HG03060 (cell line): ENCODE data around the gene SPTBN1.
A peak's percentile ranks its signal among the peaks of the same experiment; 100 is the strongest.

Experiments used
- ATAC-seq: cut with Tn5 transposase; IDR thresholded peaks from one replicate; pipeline ENCODE4 v1.9.1; 2021; ENCODE audit warnings: low read depth, moderate number of reproducible peaks; ENCODE audit not compliant: unreplicated experiment

SPTBN1 gene

DNA sequence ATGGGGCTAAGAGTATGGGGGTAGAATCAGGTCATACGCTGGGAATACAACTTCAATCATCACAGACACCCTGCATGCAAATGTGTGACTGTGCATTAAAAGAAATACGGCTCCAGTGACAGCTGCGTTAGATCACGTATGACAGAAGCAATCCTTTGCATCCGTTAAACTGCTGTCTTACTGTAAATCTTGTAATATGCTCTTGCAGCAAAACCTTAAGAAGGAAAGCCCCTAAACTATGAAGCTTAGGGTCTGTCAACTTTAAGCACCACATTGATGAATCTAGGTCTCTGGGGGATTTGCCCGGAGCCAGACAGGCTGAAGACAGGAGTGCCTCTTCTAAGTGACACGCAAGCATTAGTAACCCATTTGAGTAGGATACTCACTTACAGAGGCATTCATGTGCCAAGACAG lies 182.7 kb downstream of the SPTBN1 start:
- no peak for ATAC-seq

- no peak for ATAC-seq
Observed at GRCh38 chr2:54639609-54640008, 183.5 kb downstream of the SPTBN1 start.

DNA sequence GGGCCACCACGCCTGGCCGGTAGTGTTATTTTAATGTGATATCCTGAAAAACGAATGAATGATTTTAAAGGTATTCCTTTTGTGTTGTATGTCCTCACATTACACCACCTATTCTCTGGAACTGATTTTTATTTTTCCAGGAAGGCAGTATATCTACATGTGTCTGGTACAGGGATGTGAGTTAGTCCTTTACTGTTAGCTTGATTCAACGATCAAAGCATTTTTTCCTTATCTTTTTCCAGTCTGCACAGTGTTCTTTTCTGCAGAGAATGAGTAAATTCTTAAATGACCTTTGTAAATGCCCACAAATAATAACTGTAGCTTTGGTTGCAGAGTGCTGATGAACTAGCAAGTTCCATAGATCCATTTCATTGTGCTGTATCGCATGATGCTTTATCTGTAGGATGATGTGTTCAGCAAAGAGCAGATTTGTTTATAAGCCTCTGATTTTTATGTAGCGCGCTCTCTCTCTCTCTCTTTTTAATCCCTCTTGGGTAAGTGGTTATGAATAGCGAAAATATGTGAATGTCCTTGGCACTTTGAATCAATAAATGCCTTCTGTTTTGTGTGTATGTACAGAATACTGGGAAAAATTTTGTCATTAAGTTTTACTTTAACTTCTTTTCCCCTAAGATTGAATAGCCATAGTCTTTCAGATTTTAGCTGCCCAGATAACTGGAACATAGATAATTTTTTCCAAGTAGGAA lies 184.9 kb downstream of the SPTBN1 start:
- no peak for ATAC-seq

GRCh38 chr2:54641988-54642387 lies 185.9 kb downstream of the SPTBN1 start:
- ATAC-seq, result no peak

- no peak for ATAC-seq
Observed at GRCh38 chr2:54642677-54643430, 186.7 kb downstream of the SPTBN1 start.

DNA sequence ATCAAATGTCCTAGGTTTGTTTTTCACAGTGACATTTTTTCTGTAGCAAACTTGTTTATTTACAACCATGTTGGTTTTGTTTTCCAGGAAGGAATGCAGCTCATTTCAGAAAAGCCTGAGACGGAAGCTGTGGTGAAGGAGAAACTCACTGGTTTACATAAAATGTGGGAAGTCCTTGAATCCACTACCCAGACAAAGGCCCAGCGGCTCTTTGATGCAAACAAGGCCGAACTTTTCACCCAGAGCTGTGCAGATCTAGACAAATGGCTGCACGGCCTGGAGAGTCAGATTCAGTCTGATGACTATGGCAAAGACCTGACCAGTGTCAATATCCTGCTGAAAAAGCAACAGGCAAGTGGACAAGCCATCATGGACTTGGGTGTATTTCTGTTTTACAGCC lies 188.1 kb downstream of the SPTBN1 start:
- no peak for ATAC-seq

GRCh38 chr2:54646170-54646927 lies 190.2 kb downstream of the SPTBN1 start:
- no peak for ATAC-seq

DNA sequence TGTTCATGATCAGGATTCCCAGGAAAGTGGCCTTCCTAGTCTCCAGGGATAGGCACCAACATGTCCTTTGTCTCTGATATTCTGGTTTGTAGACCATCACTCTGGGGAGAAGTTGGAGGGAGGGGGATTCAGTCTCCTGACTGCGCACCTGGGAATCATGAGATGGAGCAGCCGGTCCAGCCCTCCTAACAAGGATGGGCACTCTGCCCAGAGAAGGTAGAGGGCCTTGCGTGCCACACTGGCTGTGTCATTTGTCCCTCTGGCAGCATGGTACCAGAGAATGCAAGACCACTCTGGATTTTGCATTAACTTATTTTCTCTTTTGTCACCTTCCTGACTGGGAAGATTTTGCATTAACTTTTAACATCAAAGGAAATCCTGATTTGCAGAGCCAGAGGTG lies 192.1 kb downstream of the SPTBN1 start:
- ATAC-seq, result no peak

DNA sequence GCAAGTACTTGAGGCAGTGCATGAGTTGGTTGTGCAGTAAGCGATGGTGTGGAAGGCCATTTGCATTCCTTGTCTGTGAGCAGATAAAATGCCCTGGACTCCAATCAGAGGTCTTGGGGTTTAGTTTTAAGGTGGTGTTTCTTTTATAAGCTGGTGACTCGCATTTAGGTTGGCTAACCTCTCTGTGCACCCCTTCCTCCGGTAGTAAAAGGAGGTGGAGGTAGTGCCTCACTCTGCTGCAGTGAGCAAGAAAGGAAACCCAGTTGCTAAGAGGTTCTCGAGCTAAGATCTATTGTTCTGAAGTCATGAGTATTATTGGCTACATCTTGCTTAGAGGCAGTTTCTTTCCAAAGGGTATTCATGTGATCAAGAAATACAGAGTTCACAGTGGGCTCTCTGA lies 193.1 kb downstream of the SPTBN1 start:
- no peak for ATAC-seq

DNA sequence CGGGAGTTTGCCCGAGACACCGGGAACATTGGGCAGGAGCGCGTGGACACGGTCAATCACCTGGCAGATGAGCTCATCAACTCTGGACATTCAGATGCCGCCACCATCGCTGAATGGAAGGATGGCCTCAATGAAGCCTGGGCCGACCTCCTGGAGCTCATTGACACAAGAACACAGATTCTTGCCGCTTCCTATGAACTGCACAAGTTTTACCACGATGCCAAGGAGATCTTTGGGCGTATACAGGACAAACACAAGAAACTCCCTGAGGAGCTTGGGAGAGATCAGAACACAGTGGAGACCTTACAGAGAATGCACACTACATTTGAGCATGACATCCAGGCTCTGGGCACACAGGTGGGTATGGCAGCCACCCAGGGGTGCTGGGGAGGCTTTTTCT lies 193.5 kb downstream of the SPTBN1 start:
- ATAC-seq, result no peak

DNA sequence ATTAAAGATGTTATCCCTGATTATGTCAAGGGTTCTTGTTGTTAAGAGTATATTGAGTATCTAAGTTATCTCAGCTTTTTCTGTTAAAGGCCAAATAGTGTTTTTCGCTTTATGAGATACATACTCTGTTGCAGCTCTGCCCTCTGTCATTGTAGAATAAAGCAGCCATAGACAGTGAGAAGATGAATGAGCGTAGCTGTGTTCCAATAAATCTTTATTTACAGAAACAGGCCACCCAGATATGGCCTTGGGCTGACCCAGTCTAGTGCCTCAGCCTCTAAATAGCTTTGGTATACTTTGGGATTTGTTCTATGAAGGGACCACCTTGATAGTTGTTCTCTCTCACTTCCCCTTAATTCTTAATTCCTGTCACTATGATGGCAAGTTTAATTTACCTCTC lies 194.5 kb downstream of the SPTBN1 start:
- ATAC-seq, result no peak

DNA sequence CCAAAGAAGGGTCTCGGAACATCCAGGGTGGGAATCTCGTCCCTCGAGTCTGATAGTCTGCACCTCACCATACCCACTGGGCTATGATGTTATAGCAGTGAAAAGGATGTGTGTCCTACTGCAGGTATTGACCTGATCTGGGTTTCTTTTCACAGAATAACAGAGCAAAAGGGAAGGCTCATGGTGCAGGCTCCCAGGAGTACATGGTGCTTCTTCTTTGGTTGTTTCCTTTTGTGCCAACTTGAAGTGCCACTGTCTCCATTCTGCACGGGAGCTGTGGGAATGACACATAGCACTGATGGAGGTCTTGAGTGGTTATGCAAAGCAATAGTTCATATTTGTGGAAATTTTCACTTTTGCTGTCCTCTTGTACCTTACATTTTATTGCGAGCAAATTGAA lies 195.2 kb downstream of the SPTBN1 start:
- no peak for ATAC-seq

GRCh38 chr2:54652540-54652939 lies 196.4 kb downstream of the SPTBN1 start:
- peak; percentile 64 for ATAC-seq

DNA sequence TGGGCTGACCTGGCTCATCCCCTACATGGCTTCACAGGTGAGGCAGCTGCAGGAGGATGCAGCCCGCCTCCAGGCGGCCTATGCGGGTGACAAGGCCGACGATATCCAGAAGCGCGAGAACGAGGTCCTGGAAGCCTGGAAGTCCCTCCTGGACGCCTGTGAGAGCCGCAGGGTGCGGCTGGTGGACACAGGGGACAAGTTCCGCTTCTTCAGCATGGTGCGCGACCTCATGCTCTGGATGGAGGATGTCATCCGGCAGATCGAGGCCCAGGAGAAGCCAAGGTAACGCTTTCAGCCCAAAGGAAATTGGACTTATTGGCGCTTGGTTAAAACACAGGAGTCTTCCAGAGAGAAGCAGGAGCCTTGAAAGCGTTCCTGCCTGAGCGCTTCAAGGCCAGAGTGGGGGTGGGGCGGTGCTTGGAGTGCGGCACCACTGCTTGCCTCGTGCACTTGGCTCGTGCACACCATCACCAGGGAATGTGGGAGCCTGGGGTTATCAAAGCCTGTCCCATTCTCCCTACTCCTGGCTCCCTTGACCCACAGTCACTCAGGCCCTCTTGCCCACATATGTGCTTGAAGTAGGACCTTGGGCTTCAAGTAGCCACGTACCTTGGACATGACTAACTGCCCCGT lies 197.6 kb downstream of the SPTBN1 start:
- no peak for ATAC-seq

DNA sequence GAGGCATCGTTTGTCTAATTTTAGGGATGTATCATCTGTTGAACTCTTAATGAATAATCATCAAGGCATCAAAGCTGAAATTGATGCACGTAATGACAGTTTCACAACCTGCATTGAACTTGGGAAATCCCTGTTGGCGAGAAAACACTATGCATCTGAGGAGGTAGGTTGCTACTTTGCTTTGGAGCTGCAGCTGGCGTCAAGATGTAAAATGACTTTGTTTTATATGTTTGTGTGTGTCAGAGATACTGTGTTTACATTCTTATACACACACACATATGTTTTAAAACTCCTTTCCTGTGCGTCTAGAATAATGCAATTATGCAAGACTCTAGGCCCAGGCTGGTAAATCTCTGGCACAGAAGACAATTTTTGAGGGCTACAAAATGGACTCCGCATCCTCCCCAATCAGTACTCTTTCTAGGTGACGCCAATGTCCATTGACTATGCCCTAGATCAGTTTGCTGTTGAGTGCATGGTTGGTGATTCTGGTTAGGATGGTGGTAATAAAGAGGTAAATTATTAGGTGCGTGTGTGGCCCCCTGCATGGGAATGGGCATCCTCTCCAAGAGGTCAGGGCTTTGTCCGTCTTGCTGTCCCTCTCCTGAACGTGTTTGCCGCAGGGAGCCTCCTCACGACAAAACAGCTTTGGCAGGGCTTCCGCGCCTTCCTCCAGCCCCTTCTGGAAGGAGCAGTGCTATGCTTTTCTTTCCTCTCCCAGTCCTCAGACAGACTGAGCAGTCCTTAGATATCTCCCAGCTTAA lies 199.1 kb downstream of the SPTBN1 start:
- ATAC-seq, result no peak

- ATAC-seq, result no peak
Observed at GRCh38 chr2:54656863-54657262, 200.7 kb downstream of the SPTBN1 start.

GRCh38 chr2:54657664-54658083 lies 201.5 kb downstream of the SPTBN1 start:
- ATAC-seq, result no peak

DNA sequence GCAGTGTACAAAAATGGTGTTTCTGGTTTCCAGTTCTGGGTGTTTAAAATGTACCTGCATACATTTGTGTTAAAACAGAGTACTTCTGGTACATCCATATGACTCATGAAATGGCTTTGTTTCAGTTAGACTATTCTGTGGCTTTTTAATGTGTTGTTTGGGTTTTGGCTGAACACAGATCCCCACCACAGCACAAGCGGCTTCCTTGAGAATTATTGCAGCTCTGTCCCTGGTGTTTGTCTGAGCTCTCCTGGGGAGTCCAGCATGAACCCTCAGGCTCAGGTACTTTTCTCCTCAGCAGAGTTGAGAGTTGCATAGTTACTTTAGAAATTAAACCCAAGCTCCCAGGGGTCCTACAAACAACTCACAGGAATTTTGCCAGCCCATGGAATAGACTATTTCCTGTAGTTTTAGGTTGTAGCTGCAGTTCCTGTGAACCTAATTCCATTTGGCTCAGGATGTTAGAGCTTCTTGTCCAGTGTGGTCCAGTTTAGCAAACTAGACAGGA lies 202.5 kb downstream of the SPTBN1 start:
- no peak for ATAC-seq

GRCh38 chr2:54659527-54659926 lies 203.4 kb downstream of the SPTBN1 start:
- ATAC-seq, result no peak

- no peak for ATAC-seq
Observed at GRCh38 chr2:54660752-54661151, 204.6 kb downstream of the SPTBN1 start.
